Choroid plexus epithelial cell (primary cell): Measurements from ENCODE around the gene TIMM17A.

Experiments used
- DNase-seq: peaks from one replicate; pipeline ENCODE4 v3.0.0-alpha.2; 2010; ENCODE audit warnings: low read depth
- H3K4me3 ChIP-seq: 2 replicates; pipeline ENCODE4 v1.5.1; 2011; ENCODE audit warnings: low read depth, mild to moderate bottlenecking, control low read depth, low read length, moderate library complexity
- CTCF ChIP-seq: conservative IDR thresholded peaks from 2 replicates; pipeline ENCODE4 v1.5.1; 2011; ENCODE audit warnings: low read depth, mild to moderate bottlenecking, control low read depth, inconsistent platforms, low read length, moderate library complexity

TIMM17A gene

GRCh38 chr1:201955009-201955728 is at the start of gene TIMM17A:
TSS of gene TIMM17A (plus strand) at chr1:201955503. CDS start at chr1:201955527, 24 bp downstream.
- DNase-seq, result peak; percentile 99
- no peak for TF ChIP-seq CTCF

GRCh38 chr1:201906336-201906735 is 49.0 kb upstream of the TIMM17A start:
- TF ChIP-seq CTCF, result no peak
- H3K4me3 ChIP-seq, result no peak overlapping the region
- DNase-seq, result no peak

More at GRCh38 chr1:201955009-201955728, at the start of gene TIMM17A:
- peak within 1 kb of the TSS; percentile 100 for H3K4me3 ChIP-seq

GRCh38 chr1:201907621-201908020 is 47.7 kb upstream of the TIMM17A start:
- no peak overlapping the region for H3K4me3 ChIP-seq
- DNase-seq, result no peak
- no peak for TF ChIP-seq CTCF

GRCh38 chr1:201911826-201912571 is 43.3 kb upstream of the TIMM17A start:
- peak; percentile 53 for DNase-seq
- H3K4me3 ChIP-seq, result no peak overlapping the region
- no peak for TF ChIP-seq CTCF

- peak; percentile 69 for DNase-seq
- H3K4me3 ChIP-seq, result no peak overlapping the region
- no peak for TF ChIP-seq CTCF
Observed at GRCh38 chr1:201912832-201913231, 42.5 kb upstream of the TIMM17A start.

GRCh38 chr1:201914456-201915235 is 40.7 kb upstream of the TIMM17A start:
- no peak for DNase-seq
- no peak for TF ChIP-seq CTCF
- no peak overlapping the region for H3K4me3 ChIP-seq
